GM19238 (cell line): ENCODE measurements around the gene GGA1.
"Not testable (repeated sequence)": the region's sequence is repeated elsewhere in the genome, so short reads cannot be mapped to it uniquely, and the experiment has no call there.

ENCODE experiments used
- DNase-seq: peaks from one replicate; pipeline ENCODE4 v3.0.0; 2011; ENCODE audit warnings: low spot score; ENCODE audit not compliant: insufficient read length

Gene GGA1

DNA sequence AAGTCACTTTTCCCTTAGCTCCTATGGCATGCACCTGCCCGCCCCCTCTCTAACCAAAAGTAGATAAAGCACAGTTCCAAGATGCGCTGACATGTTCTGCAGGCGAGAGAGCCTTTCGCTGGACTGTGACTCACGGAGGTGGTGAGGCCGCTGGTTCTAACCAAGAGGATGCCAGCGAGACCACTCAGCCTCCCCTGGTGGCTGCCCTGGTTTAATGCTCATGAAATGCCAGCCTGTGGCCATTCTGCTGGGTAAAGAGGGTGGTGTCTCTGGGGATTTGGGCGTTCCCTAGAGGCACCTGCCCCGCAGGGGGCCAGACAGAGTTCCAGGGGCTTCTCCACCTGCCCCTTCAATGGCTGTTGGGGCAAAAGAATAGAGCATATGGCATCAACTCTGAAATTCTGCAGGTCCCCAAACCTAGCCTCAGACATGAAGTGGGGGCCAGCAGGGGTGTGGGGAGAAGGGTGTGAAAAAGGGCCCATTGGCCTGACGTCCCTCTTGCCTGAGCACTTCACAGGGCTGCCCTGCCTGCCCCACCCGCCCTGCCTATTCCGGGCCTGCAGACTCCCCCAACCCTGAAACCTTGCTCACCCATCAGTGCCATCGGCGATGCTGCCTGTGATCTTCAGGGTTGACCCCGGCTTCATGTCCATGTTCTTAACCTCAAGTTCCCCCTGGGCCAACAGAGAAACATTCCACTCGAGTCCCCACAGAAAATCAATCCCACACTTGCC, 37.2 kb upstream of the GGA1 start:
- DNase-seq = no peak

DNA sequence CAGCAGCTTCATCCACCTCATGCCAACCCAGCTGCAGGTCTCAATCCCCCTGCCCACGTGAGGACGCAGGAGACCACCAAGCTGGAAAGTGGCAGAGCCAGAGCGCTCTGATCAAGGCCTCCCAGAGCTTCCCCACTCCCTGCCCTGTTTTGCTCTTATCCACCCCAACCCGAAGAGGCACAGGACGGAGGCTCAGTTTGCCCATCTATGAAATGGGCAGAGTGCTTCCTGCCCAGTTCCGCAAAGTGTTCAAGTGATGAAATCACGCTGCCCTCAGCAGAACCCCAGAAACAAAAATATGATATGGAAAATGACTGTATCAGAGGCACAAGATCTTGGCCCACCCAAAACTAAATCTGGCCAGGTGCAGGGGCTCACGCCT, 36.7 kb upstream of the GGA1 start:
- no peak for DNase-seq

DNA sequence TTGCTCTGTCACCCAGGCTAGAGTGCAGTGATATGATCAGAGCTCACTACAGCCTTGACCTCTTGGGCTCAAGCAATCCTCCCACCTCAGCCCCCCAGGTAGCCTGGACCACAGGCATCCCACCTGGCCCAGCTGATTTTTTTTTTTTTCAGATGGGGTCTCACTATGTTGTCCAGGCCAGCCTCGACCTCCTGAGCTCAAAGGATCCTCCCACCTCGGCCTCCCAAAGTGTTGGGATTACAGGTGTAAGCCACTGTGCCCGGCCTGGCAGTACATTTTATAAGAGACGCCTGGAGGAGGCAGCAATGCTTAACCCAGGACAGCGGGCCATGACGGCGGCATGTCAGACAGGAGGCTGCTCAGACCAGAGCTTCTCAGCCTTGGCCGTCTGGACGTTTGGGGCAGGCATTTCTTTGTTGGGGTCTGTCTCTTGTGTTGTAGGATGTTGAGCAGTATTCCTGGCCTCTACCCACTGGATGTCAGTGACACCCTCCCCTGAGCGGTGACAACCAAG, 33.1 kb upstream of the GGA1 start:
- no peak for DNase-seq

DNA sequence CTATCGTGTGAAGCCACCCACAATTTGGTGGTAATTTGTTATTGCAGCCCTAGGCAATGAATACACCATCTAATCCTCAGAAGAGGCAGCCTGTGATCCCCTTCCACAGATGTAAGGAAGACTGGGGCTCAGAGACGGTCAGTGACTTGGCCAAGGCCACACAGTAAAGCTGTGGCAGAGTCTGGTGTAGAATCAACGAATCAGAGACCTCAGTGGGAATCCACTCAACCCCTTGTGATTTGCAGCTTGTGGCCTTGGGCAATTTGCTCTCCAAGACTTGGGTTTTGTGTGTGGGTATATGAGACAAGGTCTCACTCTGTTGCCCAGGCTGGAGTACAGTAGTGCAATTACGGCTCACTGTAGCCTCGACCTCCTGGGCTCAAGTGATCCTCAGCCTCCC, 30.6 kb upstream of the GGA1 start:
- no peak for DNase-seq

DNA sequence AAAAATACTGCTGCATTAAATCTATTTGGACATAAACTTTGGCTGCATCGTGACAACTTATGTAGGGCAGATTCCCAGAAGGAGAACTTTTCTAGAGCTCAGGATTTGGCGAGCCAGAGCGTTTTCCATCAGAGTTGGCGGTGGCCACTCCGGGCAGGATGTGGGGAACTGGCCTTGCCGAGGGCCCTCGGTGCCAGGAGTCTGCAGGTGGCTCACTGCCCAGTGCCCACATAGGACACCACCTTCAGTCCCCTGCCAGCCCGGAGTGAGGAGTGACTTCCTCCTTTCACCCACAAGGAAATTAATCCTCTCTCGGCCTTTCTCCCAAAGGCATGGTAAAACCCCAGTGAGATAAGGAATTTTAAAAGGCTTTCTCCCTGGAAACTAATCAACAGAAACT, 27.1 kb upstream of the GGA1 start:
- no peak for DNase-seq

DNA sequence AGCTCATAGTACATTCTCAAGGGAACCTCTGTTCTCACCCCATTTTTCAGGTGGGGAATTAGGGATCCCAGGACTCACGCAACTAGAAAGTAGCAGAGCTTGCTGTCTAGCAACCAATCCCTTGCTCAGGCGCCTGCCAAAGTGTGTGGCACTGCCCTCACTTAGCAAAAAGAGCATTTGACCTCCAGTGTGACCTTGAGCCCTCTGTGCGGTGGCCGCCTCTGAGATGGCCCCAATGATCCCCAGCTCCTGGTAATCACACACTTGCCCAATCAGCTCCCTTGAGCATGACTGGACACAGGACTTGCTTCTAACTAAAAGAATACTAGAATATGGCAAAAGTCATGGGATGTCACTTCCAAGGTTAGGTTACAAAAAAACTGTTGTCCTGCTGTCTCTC, 26.1 kb upstream of the GGA1 start:
- DNase-seq = no peak

DNA sequence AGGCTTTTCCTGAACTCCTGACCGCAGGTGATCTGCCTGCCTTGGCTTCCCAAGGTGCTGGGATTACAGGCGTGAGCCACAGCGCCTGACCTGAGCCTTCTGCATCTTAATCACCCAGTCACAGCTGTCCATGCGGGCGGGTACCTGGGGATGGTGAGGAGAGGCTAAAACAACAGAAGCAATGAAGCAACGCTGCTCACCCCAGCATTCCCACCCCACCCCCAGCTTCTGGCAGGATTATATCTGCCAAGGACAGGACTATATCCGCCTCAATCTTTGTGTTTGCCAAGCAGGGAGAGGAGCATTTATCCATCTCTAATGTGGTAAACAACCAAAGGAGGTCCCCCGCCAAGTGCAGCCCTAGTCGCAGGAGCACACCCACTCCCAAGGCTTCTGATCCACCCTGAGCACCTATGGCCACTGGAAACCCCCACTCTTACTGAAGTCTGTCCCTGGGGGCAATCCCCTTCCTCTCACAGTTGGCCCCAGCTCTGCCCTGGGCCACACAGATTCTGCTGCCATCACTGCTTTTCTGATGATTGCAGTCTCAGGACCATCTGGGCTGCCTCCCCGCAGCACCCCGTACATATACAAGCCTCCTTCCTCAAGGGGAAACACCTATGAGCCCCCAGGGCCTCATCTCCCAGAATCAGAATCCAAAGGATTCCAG, 20.0 kb upstream of the GGA1 start:
- no peak for DNase-seq

DNA sequence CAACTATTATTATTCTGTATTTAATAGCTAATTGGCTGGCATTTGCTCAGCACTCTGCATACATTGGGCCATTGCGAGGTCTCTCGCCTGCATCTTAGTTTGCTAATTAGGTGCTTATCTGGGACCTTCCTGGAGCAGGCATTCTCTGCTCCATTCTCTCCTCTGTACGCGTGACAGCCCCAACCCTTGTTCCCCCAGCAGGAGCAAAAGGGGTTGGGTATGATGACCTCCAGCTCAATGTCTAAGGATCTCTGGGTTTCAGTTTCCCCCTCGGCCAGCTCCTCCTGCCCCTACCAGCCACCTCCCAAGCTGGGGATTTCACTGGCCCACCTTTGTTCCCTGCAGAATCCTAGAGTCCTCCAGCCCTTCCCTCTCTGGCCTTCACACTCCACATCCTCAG, 19.0 kb upstream of the GGA1 start:
- no peak for DNase-seq

DNA sequence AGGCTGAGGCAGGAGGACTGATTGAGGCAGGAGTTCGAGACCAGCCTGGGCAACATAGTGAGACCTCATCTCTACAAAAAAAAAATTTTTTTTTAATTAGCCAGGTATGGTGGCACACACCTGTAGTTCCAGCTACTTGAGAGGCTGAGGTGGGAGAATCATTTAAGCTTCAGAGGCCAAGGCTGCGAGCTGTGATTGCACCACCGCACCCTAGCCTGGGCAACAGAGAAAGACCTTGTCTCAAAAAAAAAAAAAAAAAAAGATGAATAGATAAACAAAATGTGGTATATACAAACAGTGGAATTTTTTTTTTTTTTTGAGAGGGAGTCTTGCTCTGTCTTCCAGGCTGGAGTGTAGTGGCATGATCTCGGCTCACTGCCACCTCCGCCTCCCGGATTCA, 17.6 kb upstream of the GGA1 start:
- not testable (repeated sequence) for DNase-seq

DNA sequence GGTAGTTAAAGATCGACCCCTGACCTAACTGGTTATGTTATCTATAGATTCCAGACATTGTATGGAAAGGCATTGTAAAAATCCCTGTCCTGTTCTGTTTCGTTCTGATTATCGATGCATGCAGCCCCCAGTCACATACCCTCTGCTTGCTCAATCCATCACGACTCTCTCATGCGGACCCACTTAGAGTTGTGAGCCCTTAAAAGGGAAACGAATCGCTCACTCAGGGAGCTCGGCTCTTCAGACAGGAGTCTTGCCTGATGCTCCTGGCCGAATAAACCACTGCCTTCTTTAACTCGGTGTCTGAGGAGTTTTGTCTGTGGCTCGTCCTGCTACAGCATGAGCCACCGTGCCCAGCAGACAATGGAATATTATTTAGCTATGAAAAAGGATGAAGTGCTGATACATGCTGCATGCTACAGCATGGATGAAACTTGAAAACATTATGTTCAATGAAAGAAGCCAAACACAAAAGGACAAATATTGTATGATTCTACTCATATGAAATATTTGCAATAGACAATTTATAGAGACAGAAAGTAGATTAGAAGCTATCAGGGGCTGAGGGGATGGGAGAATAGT, 16.7 kb upstream of the GGA1 start:
- no peak for DNase-seq

DNA sequence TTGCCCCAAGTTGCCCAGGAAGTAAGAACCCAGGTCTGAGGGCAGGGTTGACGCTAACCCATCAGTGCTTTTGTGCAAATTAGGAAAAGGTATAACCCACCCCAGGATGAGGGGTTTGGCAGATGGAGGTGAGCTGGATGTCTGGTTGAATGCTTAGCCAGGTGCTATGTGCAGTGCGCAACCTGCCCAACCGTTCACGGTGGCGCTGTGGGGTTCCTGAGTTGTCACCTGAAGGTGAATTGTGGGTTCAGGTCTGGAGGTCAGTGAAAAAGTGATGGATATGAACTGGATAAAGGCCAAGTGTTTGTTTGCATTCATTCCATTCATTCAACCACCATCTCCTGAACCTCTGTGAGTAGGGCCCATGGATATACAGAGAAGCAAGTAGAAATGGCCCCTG, 14.4 kb upstream of the GGA1 start:
- DNase-seq = no peak

DNA sequence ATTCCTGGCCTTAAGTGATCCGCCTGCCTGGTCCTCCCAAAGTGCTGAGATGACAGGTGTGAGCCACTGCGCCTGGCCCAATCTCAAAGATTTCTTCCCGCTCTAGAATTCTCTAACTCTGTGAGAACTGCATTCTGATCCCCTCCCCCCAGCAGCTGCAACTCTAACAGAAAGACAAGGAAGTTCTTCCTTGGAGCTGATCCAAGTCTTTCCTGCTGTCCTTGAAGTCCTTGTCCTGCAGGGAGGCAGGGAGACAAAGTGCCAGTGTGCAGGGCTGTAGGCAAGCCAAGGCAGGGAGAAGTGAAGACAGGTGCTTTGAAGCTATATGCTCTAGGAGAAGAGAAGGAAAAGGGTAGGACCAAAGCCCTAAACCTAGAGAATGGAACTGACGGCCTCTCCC, 9.5 kb upstream of the GGA1 start:
- no peak for DNase-seq

DNA sequence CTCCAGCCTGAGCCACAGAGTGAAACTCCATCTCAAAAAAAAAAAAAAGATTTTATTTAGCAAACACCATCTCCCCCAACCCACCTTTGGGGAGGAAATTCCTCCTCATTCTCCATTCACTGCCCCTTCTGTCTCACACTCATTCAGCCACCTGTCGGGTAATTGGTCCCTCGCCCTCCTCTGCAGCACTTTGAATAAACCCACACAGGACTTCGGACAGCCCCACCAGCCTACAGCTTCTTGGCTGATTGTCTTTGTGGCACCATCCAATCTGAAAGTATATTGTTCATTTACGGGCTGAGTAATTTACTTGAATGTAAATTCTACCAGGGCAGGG, 7.5 kb upstream of the GGA1 start:
- no peak for DNase-seq

DNA sequence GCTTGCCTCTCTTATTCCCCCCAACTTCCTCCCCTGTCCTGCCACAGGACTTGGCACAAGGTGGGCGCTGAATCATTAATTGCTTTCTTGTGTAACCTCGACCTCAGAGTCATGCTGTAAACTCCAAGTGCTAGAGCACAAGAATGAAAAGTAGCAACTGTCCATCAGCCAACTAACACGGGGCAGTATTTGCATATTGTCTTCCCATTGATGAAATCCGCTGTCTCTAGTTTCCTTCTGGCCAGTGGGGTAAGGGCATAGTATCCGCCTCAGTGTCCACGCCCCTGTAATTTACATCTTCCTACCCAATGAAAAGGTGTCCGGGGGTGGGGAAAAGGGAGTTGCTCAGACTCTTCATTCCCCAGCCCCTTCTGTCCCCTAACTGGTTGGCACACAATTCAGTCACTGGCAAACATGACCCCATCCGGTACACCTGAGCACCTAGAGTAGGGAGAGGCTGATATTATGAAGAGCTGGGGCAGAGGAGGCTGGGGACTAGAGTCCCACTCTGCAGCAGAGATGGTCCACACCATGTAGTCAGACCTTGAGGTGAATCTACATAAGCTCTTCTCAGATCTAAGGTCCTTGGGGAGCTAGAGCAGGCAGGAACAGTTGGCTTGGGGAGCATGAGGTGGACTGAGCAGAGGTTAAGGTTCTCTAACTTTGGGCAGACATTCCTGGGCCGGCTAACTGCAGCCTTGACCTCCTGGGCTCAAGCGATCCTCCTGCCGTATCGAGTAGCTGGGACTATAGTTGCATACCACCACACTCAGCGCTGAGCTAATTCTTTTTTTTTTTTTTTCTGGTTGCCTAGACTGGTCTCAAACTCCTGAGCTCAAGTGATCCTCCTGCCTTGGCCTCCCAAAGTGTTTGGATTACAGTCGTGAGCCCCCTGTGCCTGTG, 6.8 kb upstream of the GGA1 start:
- DNase-seq = no peak

DNA sequence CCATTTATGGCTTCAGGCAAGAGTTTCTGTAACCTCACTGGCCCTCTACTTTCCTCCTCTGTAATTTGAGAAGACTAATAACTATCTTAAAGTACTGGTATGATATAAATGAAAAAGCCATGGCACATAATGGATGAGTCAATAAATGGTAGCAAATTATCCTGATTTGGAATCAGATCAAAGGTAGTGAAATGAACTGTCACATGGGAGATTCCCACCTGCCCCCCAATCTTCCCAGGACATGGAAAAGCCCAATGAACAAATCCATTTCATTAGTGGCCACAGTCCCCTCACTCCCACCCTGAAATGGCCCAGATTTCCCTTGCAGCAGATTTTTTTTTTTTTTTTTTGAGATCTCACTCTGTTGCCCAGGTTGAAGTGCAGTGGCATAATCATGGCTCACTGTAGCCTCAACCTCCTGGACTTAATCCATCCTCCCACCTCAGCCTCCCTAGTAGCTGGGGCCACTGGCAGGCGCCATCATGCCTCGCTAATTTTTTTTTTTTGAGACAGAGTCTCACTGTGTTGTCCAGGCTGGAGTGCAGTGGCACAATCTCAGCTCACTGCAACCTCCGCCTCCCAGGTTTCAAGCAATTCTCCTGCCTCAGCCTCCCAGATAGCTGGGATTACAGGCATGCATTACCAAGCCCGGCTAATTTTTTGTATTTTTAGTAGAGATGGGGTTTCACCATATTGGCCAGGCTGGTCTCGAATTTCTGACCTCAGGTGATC, 5.9 kb upstream of the GGA1 start:
- DNase-seq = not testable (repeated sequence)

DNA sequence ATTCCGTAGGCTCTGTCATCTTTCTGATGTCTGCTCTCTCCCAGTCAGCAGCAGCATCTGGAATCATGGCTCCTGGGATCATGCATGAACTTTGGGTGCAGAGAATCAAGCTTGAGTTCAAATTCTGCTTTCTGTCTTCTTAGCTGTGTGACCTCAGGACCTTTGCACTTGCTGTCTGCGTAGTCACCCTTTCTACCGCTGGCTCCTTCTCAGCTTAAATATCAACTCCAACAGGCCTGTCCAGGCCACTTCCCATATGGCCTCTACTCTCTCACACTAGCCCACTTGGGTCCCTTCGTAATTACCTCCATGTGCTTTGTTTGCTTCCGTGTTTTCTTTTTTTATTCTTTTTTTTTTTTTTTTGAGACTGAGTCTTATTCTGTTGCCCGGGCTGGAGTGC, 4.6 kb upstream of the GGA1 start:
- no peak for DNase-seq

DNA sequence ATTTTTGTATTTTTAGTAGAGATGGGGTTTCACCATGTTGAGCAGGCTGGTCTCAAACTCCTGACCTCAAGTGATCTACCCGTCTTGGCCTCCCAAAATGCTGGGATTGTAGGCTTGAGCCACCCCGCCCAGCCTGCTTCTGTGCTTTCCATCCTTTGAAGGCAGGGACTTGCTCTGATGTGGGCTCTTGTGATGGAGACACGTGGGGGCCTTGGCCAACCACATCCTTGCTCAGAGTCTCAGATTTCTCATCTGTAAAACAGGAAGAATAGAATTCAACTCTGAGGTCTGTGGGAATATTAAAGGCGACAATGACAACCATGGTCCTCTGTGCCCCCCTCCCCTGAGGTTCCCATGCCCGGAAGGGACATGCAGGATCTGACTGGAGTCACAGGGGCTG, 3.8 kb upstream of the GGA1 start:
- no peak for DNase-seq

DNA sequence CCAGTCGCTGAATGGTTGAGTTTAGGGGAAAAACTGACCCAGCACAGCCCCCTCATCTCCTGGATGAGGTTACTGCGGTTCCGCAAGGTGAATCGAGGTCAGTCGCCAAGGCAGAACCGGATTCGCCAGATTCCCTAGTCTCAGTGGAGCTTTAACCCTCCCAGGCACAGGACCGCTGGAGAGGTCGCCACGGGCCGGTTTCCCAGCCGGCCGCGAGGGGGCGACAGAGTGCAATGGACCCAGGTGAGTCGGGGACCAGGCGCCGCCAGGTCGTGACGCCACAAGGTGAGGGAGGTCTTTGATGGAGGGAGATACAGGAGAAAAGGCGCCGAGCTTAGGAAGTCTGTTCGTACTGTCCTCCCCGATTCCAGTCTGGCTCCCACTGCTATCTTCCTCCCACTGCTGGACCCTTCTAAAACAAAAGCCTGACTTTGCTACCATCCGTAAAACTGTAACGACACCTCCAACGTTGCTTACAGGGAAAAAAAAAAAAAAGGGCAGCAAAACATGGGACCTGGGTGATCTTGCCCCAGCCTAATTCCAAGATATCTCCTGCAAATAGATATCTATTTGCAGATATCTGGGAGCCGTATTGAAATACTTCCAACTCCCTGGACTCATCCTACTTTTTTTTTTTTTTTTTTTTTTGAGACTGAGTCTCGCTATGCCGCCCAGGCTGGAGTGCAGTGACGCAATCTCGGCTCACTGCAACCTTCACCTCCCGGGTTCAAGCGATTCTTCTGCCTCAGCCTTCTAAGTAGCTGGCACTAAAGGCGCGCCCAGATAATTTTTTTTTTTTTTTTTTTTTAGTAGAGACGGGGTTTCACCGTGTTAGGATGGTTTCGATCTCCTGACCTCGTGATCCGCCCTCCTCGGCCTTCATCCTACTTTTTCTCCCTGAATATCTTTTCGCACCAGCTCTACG, 1.4 kb upstream of the GGA1 start:
- DNase-seq = peak; percentile 84

DNA sequence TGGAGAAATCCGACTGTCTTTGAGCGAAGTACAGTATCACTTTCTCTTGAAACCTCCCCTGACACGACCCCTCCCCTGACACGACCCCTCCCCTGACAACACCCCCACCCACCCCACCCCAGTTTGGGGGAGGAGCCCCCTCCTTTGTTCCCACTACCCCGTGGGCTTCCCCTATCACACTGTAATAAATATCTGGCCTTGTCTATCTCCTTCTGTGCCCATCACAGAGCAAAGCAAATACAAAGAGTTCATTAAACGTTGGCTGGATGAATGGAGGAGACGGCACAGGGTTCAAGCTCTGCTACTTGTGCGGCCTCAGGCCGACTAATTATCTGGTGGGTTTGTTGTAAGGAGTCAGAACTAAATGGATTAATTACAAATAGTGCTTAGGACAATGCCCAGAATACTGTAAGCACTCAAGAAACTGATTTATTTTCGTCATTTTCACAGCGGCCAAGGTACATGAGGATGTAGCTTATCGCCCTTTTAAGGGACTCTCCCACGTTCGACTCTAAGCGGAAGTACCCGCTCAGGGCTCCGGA, 628 bp upstream of the GGA1 start:
- DNase-seq = no peak
